ENCODE data around the gene SNAP23. TPM values are rescaled to one million over a fixed set of nuclear protein-coding genes. Genes with fewer than 3 reads are reported as not detected.

SNAP23 gene
- total and polyA plus RNA-seq, 8 donors, result 14.2 to 39.4 (median 21.0) TPM

DNA sequence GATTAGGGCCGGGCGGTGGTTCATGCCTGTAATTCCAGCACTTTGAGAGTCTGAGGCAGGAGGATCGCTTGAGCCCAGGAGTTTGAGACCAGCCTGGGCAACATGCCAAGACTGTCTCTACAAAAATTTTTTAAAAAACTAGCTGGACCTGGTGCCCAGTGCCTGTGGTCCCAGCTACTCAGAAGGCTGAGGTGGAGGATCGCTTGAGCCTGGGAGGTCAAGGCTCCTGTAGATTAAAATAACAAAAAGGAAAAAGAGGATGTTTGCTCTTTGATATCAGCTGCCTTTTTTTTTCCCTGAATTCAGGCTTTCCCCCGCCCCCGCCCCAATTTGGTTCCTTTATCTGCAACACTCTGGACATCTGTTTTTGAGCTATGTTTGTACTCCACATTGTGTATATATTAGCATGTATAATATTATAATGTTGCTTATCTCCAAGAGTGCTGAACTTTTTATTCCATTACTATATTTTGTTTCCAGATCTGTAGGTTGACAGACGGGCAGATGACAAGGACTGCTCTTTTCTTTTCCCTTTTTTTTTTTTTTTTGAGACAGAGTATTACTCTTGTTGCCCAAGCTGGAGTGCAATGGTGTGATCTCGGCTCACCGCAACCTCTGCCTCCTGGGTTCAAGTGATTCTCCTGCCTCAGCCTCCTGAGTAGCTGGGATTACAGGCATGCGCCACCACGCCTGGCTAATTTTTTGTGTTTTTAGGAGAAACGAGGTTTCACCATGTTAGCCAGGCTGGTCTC lies 4.6 kb downstream of the SNAP23 start:
- no peak for ATAC-seq
- intact Hi-C loops (cut with DNase I), result no loop called here
- peak overlapping the region in 2 of 4 donors; percentile 23 to 41 for H3K27ac ChIP-seq
- H3K4me1 ChIP-seq, result peaks cover 0 to 13% (median 5%) of the 10 kb centered on the region in 3 donors
- TF ChIP-seq, protein P1, sequence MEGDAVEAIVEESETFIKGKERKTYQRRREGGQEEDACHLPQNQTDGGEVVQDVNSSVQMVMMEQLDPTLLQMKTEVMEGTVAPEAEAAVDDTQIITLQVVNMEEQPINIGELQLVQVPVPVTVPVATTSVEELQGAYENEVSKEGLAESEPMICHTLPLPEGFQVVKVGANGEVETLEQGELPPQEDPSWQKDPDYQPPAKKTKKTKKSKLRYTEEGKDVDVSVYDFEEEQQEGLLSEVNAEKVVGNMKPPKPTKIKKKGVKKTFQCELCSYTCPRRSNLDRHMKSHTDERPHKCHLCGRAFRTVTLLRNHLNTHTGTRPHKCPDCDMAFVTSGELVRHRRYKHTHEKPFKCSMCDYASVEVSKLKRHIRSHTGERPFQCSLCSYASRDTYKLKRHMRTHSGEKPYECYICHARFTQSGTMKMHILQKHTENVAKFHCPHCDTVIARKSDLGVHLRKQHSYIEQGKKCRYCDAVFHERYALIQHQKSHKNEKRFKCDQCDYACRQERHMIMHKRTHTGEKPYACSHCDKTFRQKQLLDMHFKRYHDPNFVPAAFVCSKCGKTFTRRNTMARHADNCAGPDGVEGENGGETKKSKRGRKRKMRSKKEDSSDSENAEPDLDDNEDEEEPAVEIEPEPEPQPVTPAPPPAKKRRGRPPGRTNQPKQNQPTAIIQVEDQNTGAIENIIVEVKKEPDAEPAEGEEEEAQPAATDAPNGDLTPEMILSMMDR (IDR thresholded peaks at IDR 0.05), result no peak
- no peaks in the 10 kb centered on the region for H3K9me3 ChIP-seq
- DNase-seq, result no peak
- no peak for FAIRE-seq
- H3K4me3 ChIP-seq, result no peak overlapping the region
- H3K27me3 ChIP-seq, result no peaks in the 10 kb centered on the region
- H3K36me3 ChIP-seq, result no peaks in the 10 kb centered on the region
- 61 to 70% methylated on average over 12 of the region's 12 CpGs for WGBS, 2 donors

DNA sequence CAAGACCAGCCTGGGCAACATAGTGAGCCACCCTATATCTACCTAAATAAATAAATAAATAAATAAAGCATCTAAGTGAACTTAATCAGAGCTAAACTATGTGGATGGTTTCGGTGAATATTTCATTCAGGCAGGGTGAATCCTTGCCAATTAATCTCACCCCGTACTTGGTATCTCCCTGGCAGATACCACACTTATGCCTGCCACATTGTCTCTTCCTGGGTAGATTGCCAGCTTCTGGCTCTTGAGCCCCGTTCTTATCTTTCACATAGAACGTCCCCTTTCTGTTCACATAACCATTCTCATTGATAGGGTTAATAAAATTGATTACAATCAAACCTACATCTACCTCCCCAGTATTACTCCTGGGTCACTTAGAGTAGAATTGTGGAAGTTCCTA lies 7.0 kb downstream of the SNAP23 start:
- Histone ChIP-seq H3K4me1 (peaks cover 0 to 13% (median 0%) of the 10 kb centered on the region in 3 donors), H3K27me3 (no peaks in the 10 kb centered on the region), H3K9me3 (no peaks in the 10 kb centered on the region), H3K4me3 (no peak overlapping the region), H3K36me3 (no peaks in the 10 kb centered on the region), H3K27ac (no peak overlapping the region)
- no peak for FAIRE-seq
- no peak for ATAC-seq
- intact Hi-C loops (cut with DNase I), result no loop called here
- DNase-seq, result no peak
- TF ChIP-seq, protein P1 (IDR thresholded peaks at IDR 0.05), result no peak
- WGBS, 2 donors, result 47 to 52% methylated on average over 4 of the region's 4 CpGs

DNA sequence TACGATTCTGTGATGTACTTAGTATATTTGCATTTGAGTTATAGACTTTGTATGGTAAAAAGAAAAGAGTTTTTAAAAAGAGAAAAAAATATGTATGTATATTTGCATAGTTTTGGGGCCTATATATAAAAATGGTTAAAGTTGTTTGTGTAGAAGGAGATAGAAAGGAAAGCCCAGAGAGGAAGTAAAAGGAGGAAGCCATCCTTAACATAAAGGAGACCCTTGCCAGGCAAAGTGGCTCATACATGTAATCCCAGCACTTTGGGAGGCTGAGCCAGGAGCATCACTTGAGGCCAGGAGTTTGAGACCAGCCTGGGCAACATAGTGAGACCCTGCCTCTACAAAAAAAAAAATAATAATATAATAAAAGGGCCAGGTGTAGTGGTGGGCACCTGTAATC lies 8.4 kb downstream of the SNAP23 start:
- Histone ChIP-seq H3K4me1 (peaks cover 0 to 13% (median 0%) of the 10 kb centered on the region in 3 donors), H3K9me3 (no peaks in the 10 kb centered on the region), H3K36me3 (no peaks in the 10 kb centered on the region), H3K4me3 (no peak overlapping the region), H3K27me3 (no peaks in the 10 kb centered on the region), H3K27ac (no peak overlapping the region)
- no peak for ATAC-seq
- no peak for DNase-seq
- 62 to 78% methylated on average over 1 of the region's 1 CpG for WGBS, 2 donors
- TF ChIP-seq, protein P1 (IDR thresholded peaks at IDR 0.05), result no peak
- no peak for FAIRE-seq
- intact Hi-C loops (cut with DNase I), result no loop called here

DNA sequence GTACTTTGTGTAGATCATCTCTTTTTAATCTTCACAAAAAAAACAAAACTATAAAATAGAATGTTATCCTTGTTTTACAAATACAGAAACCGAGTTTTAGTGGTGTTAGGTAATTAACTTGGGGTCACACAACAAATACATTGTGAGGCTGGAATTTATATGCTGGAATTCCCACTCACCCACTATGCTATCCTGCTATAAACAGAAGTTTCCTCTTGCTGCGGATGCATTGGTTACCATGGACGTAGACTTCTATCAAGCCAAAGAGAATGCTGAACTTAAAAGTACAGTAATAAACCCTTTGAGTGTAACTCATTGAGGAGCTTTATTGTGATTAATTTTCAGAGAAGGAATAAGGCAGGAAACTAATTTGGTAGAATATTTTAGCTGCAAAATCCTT lies 9.2 kb downstream of the SNAP23 start:
- Histone ChIP-seq H3K36me3 (no peaks in the 10 kb centered on the region), H3K27me3 (no peaks in the 10 kb centered on the region), H3K27ac (no peak overlapping the region), H3K4me1 (peaks cover 0 to 9% (median 0%) of the 10 kb centered on the region in 3 donors), H3K9me3 (no peaks in the 10 kb centered on the region), H3K4me3 (no peak overlapping the region)
- no peak for ATAC-seq
- WGBS, 2 donors, result 70 to 75% methylated on average over 3 of the region's 3 CpGs
- FAIRE-seq, result no peak
- intact Hi-C loops (cut with DNase I), result no loop called here
- TF ChIP-seq, protein P1 (IDR thresholded peaks at IDR 0.05), result no peak
- DNase-seq, result no peak

DNA sequence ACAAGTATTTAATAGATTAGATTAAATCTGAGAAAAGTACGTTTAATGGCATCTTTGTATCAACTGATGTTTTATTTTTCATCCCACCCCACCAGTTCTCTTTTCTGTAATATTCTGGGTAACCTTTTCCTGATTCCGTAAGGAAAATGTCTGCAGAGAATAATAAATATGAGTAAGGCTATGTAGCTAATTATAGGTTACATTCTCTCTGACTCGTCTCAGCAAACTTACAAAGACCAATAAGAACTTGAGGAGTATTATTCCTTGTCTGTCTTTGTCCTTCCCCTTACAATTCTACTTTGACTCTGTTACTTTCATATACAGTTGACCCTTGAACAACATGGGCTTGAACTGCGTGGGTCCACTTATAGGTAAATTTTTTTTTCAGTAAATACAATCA lies 12.1 kb downstream of the SNAP23 start:
- intact Hi-C loops (cut with DNase I), result no loop called here
- FAIRE-seq, result no peak
- TF ChIP-seq, protein P1 (IDR thresholded peaks at IDR 0.05), result no peak
- Histone ChIP-seq H3K4me1 (no peaks in the 10 kb centered on the region), H3K27me3 (no peaks in the 10 kb centered on the region), H3K4me3 (no peak overlapping the region), H3K9me3 (no peaks in the 10 kb centered on the region), H3K36me3 (no peaks in the 10 kb centered on the region), H3K27ac (no peak overlapping the region)
- no peak for ATAC-seq
- 80 to 82% methylated on average over 4 of the region's 4 CpGs for WGBS, 2 donors
- no peak for DNase-seq
